ENCODE data around the gene DHX57. TPM values are rescaled to one million over a fixed set of nuclear protein-coding genes. Genes with fewer than 3 reads are reported as not detected.
A peak's percentile ranks its signal among the peaks of the same experiment; 100 is the strongest.

The DHX57 gene
- total RNA-seq, 1 donor from 2014 or later = 4.3 TPM

- H3K4me3 ChIP-seq = no peak overlapping the region
- no peaks in the 10 kb centered on the region for H3K27me3 ChIP-seq
- intact Hi-C loops (cut with DNase I) = no loop called here
- no peaks in the 10 kb centered on the region for H3K9me3 ChIP-seq
- no peak for DNase-seq (ENCODE audit: low spot score in 2 of 2)
- TF ChIP-seq CTCF (IDR thresholded peaks at IDR 0.05) = no peak
- no peak overlapping the region for H3K27ac ChIP-seq
- peaks cover 0 to 3% of the 10 kb centered on the region in 2 donors for H3K36me3 ChIP-seq
- H3K4me1 ChIP-seq = no peaks in the 10 kb centered on the region
Measured at GRCh38 chr2:38887347-38887746, 11.6 kb upstream of the DHX57 start.

- H3K9me3 ChIP-seq = no peaks in the 10 kb centered on the region
- no peak overlapping the region for H3K4me3 ChIP-seq
- no peaks in the 10 kb centered on the region for H3K27me3 ChIP-seq
- intact Hi-C loops (cut with DNase I) = no loop called here
- H3K4me1 ChIP-seq = no peaks in the 10 kb centered on the region
- H3K27ac ChIP-seq = no peak overlapping the region
- DNase-seq (ENCODE audit: low spot score in 2 of 2) = no peak
- no peak for TF ChIP-seq CTCF (IDR thresholded peaks at IDR 0.05)
- peaks cover 3 to 9% of the 10 kb centered on the region in 2 donors for H3K36me3 ChIP-seq
Measured at GRCh38 chr2:38886063-38886462, 10.3 kb upstream of the DHX57 start.

DNA sequence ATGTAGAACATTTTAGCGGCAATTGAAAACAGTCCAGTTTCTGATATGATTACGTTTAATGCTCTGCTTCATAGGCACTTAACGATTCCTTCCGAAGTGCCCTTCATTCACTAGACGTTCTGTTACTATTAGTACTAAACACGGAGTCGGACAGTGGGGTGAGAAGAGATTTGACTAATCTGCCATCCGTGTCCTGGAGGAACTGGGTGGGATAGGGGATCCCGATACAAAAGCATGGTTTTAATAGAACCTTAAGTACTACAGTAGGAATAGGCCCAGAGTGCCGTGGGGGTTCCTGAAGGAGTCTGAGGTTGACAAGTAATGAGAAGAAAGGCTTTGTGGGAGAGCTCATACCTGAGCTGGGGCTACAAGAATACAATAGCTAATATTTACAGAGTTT, 673 bp upstream of the DHX57 start:
- no peaks in the 10 kb centered on the region for H3K27me3 ChIP-seq
- TF ChIP-seq CTCF (IDR thresholded peaks at IDR 0.05) = no peak
- peaks cover 0 to 6% of the 10 kb centered on the region in 2 donors for H3K36me3 ChIP-seq
- peak overlapping the region; percentile 65 to 81 for H3K4me3 ChIP-seq
- no peak for DNase-seq (ENCODE audit: low spot score in 2 of 2)
- H3K27ac ChIP-seq = no peak overlapping the region
- H3K9me3 ChIP-seq = no peaks in the 10 kb centered on the region
- H3K4me1 ChIP-seq = peaks cover 4 to 16% of the 10 kb centered on the region in 2 donors
- intact Hi-C loops (cut with DNase I) = loop anchor here (5.0 kb wide), 1 partner anchor 99 kb away; the partner anchor contains the start of gene GEMIN6

DNA sequence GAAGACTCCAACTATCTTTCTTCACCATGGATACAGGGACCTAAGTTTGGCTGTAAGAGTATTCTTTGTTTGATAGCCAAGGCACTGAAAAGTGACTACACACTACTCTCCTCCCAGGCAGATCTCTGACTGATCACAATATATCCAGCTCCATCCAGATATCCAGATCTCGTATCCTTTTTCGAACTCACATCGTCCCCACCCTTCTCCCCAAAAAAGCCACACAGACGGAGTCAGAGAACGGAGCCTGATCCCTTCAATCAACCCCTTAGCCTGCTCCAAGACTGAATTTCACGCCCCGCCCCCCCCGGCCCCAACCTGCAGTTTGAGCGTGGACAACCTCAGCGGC, 533 bp downstream of the DHX57 start:
- H3K4me3 ChIP-seq = peak overlapping the region; percentile 65 to 81
- H3K9me3 ChIP-seq = no peaks in the 10 kb centered on the region
- DNase-seq (ENCODE audit: low spot score in 2 of 2) = no peak
- no peaks in the 10 kb centered on the region for H3K27me3 ChIP-seq
- no peaks in the 10 kb centered on the region for H3K36me3 ChIP-seq
- intact Hi-C loops (cut with DNase I) = loop anchor here (5.0 kb wide), 1 partner anchor 98 kb away; the partner anchor contains the start of gene GEMIN6
- peaks cover 4 to 16% of the 10 kb centered on the region in 2 donors for H3K4me1 ChIP-seq
- H3K27ac ChIP-seq = peak overlapping the region; percentile 63 to 64
- no peak for TF ChIP-seq CTCF (IDR thresholded peaks at IDR 0.05)

GRCh38 chr2:38873763-38874162, 2.0 kb downstream of the DHX57 start:
- Histone ChIP-seq H3K27ac (no peak overlapping the region), H3K4me1 (peaks cover 4 to 16% of the 10 kb centered on the region in 2 donors), H3K9me3 (peaks cover 0 to 2% of the 10 kb centered on the region in 2 donors), H3K27me3 (no peaks in the 10 kb centered on the region), H3K4me3 (no peak overlapping the region), H3K36me3 (no peaks in the 10 kb centered on the region)
- no peak for DNase-seq (ENCODE audit: low spot score in 2 of 2)
- intact Hi-C loops (cut with DNase I) = no loop called here
- no peak for TF ChIP-seq CTCF (IDR thresholded peaks at IDR 0.05)

DNA sequence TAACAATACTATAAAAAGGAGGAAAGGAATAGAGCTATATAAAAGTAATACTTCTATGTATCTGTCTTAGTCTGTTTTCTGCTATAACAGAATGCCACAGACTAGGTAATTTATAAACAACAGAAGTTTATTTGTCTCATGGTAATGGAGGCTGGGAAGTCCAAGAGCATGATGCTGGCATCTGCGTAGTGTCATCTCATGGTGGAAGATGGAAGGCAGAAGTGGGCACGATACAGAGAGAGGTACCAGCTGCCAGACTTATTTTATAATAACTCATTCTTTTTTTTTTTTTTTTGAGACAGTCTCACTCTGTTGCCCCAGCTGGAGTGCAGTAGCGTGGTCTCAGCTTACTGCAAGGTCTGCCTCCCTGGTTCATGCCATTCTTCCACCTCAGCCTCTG, 4.3 kb downstream of the DHX57 start:
- Histone ChIP-seq H3K4me3 (no peak overlapping the region), H3K9me3 (peaks cover 0 to 2% of the 10 kb centered on the region in 2 donors), H3K27me3 (no peaks in the 10 kb centered on the region), H3K4me1 (peaks cover 4 to 11% of the 10 kb centered on the region in 2 donors), H3K36me3 (peaks cover 0 to 15% of the 10 kb centered on the region in 2 donors), H3K27ac (no peak overlapping the region)
- DNase-seq (ENCODE audit: low spot score in 2 of 2) = no peak
- intact Hi-C loops (cut with DNase I) = no loop called here
- no peak for TF ChIP-seq CTCF (IDR thresholded peaks at IDR 0.05)
